HAP-1 (cell line): ENCODE measurements around the gene SH3RF2.

Source experiments
- DNase-seq, 2 experiments: peaks; one replicate each; pipeline ENCODE4 v3.0.0-alpha.2; 2016 to 2020; ENCODE audit warnings: low spot score in 2 of 2
- H3K27me3 ChIP-seq: fragments of 250-450 bp; sonication (Bioruptor Pico); 2 replicates; pipeline ENCODE4 v1.5.1; 2020; ENCODE audit warnings: low read depth, mild to moderate bottlenecking, moderate library complexity
- H3K36me3 ChIP-seq: fragments of 250-450 bp; sonication (Bioruptor Pico); replicated peaks from 2 replicates; pipeline ENCODE4 v1.5.1; 2020; ENCODE audit warnings: mild to moderate bottlenecking
- H3K4me1 ChIP-seq: fragments of 250-450 bp; sonication (Bioruptor Pico); 2 replicates; pipeline ENCODE4 v1.5.1; 2020; ENCODE audit warnings: mild to moderate bottlenecking
- H3K4me3 ChIP-seq: fragments of 250-450 bp; sonication (Bioruptor Pico); 2 replicates; pipeline ENCODE4 v1.5.1; 2020; ENCODE audit warnings: mild to moderate bottlenecking, moderate library complexity
- H3K9me3 ChIP-seq: fragments of 250-450 bp; sonication (Bioruptor Pico); 2 replicates; pipeline ENCODE4 v1.5.1; 2020; ENCODE audit warnings: mild to moderate bottlenecking, moderate library complexity
- in situ Hi-C: fragments of 300-500 bp; cut with MboI; formaldehyde crosslinking; loops from 3 replicates; pipeline ENCODE4 v1.14.3; 2020; ENCODE audit warnings: low sequenced_read_pairs, inconsistent platforms, mixed read lengths

Gene SH3RF2

GRCh38 chr5:145968970-145969713, 32.8 kb downstream of the SH3RF2 start:
- Histone ChIP-seq H3K4me3 (no peak overlapping the region), H3K27me3 (no peaks in the 10 kb centered on the region), H3K9me3 (no peaks in the 10 kb centered on the region), H3K36me3 (no peaks in the 10 kb centered on the region), H3K4me1 (no peaks in the 10 kb centered on the region)
- DNase-seq, result no peak
- in situ Hi-C loops, result no loop called here

GRCh38 chr5:145969714-145970092, 33.3 kb downstream of the SH3RF2 start:
- Histone ChIP-seq H3K27me3 (no peaks in the 10 kb centered on the region), H3K36me3 (no peaks in the 10 kb centered on the region), H3K9me3 (no peaks in the 10 kb centered on the region), H3K4me3 (no peak overlapping the region), H3K4me1 (no peaks in the 10 kb centered on the region)
- in situ Hi-C loops, result no loop called here
- no peak for DNase-seq

- H3K36me3 ChIP-seq, result no peaks in the 10 kb centered on the region
- no peaks in the 10 kb centered on the region for H3K9me3 ChIP-seq
- DNase-seq, result no peak
- no peak overlapping the region for H3K4me3 ChIP-seq
- no peaks in the 10 kb centered on the region for H3K27me3 ChIP-seq
- in situ Hi-C loops, result no loop called here
- H3K4me1 ChIP-seq, result no peaks in the 10 kb centered on the region
Measured at GRCh38 chr5:145971108-145971507, 34.7 kb downstream of the SH3RF2 start.

- no peak for DNase-seq
- no peaks in the 10 kb centered on the region for H3K9me3 ChIP-seq
- H3K4me3 ChIP-seq, result no peak overlapping the region
- H3K36me3 ChIP-seq, result no peaks in the 10 kb centered on the region
- no peaks in the 10 kb centered on the region for H3K4me1 ChIP-seq
- in situ Hi-C loops, result no loop called here
- no peaks in the 10 kb centered on the region for H3K27me3 ChIP-seq
Measured at GRCh38 chr5:145971701-145972100, 35.3 kb downstream of the SH3RF2 start.

GRCh38 chr5:145975001-145975360, 38.6 kb downstream of the SH3RF2 start:
- Histone ChIP-seq H3K4me1 (no peaks in the 10 kb centered on the region), H3K9me3 (no peaks in the 10 kb centered on the region), H3K4me3 (no peak overlapping the region), H3K27me3 (peaks cover under 1% of the 10 kb centered on the region; the same call in 1 of the 2 replicates), H3K36me3 (no peaks in the 10 kb centered on the region)
- in situ Hi-C loops, result no loop called here
- DNase-seq, result no peak

- Histone ChIP-seq H3K4me1 (no peaks in the 10 kb centered on the region), H3K27me3 (peaks cover 2% of the 10 kb centered on the region; the same call in 1 of the 2 replicates), H3K9me3 (no peaks in the 10 kb centered on the region), H3K4me3 (no peak overlapping the region), H3K36me3 (no peaks in the 10 kb centered on the region)
- in situ Hi-C loops, result no loop called here
- no peak for DNase-seq
Measured at GRCh38 chr5:145975361-145976066, 39.1 kb downstream of the SH3RF2 start.

- Histone ChIP-seq H3K9me3 (no peaks in the 10 kb centered on the region), H3K4me3 (no peak overlapping the region), H3K27me3 (peaks cover 2% of the 10 kb centered on the region; the same call in 1 of the 2 replicates), H3K36me3 (no peaks in the 10 kb centered on the region), H3K4me1 (no peaks in the 10 kb centered on the region)
- in situ Hi-C loops, result no loop called here
- no peak for DNase-seq
Measured at GRCh38 chr5:145976431-145977155, 40.2 kb downstream of the SH3RF2 start.

GRCh38 chr5:145978171-145978570, 41.8 kb downstream of the SH3RF2 start:
- peaks cover 2% of the 10 kb centered on the region; the same call in 1 of the 2 replicates for H3K27me3 ChIP-seq
- DNase-seq, result no peak
- in situ Hi-C loops, result no loop called here
- no peaks in the 10 kb centered on the region for H3K9me3 ChIP-seq
- no peak overlapping the region for H3K4me3 ChIP-seq
- no peaks in the 10 kb centered on the region for H3K4me1 ChIP-seq
- no peaks in the 10 kb centered on the region for H3K36me3 ChIP-seq

- Histone ChIP-seq H3K9me3 (no peaks in the 10 kb centered on the region), H3K4me3 (no peak overlapping the region), H3K4me1 (no peaks in the 10 kb centered on the region), H3K36me3 (no peaks in the 10 kb centered on the region), H3K27me3 (peaks cover 2% of the 10 kb centered on the region; the same call in 1 of the 2 replicates)
- no peak for DNase-seq
- in situ Hi-C loops, result no loop called here
Measured at GRCh38 chr5:145978708-145979107, 42.3 kb downstream of the SH3RF2 start.

- no peak overlapping the region for H3K4me3 ChIP-seq
- in situ Hi-C loops, result no loop called here
- H3K4me1 ChIP-seq, result no peaks in the 10 kb centered on the region
- DNase-seq, result no peak
- no peaks in the 10 kb centered on the region for H3K36me3 ChIP-seq
- no peaks in the 10 kb centered on the region for H3K9me3 ChIP-seq
- peaks cover 2% of the 10 kb centered on the region; the same call in 1 of the 2 replicates for H3K27me3 ChIP-seq
Measured at GRCh38 chr5:145979270-145980223, 43.2 kb downstream of the SH3RF2 start.

- in situ Hi-C loops, result no loop called here
- Histone ChIP-seq H3K36me3 (no peaks in the 10 kb centered on the region), H3K4me3 (no peak overlapping the region), H3K27me3 (peaks cover 2% of the 10 kb centered on the region; the same call in 1 of the 2 replicates), H3K9me3 (no peaks in the 10 kb centered on the region), H3K4me1 (no peaks in the 10 kb centered on the region)
- DNase-seq, result no peak
Measured at GRCh38 chr5:145980259-145980658, 43.9 kb downstream of the SH3RF2 start.

GRCh38 chr5:145980718-145981117, 44.3 kb downstream of the SH3RF2 start:
- in situ Hi-C loops, result no loop called here
- peaks cover 2% of the 10 kb centered on the region; the same call in 1 of the 2 replicates for H3K27me3 ChIP-seq
- no peak for DNase-seq
- no peaks in the 10 kb centered on the region for H3K9me3 ChIP-seq
- no peaks in the 10 kb centered on the region for H3K36me3 ChIP-seq
- H3K4me1 ChIP-seq, result no peaks in the 10 kb centered on the region
- no peak overlapping the region for H3K4me3 ChIP-seq
